Astrocyte (in vitro differentiated cells and primary cell): ENCODE data around the gene INSIG2. TPM values are rescaled to one million over a fixed set of nuclear protein-coding genes. Genes with fewer than 3 reads are reported as not detected.

ENCODE experiments used
- DNase-seq: peaks from one replicate; pipeline ENCODE4 v3.0.0-alpha.2; 2010; ENCODE audit warnings: low read depth
- FAIRE-seq: peaks from 2 replicates; lab custom pipeline; 2011; peaks lifted over from hg19 to GRCh38; lab: Jason Lieb, UNC
- H2AFZ ChIP-seq: 2 replicates; pipeline ENCODE4 v1.6.0; 2012; ENCODE audit warnings: low read depth, low read length, inconsistent platforms
- H3K27ac ChIP-seq: 2 replicates; pipeline ENCODE4 v1.5.1; 2011; ENCODE audit warnings: low read depth, low read length, inconsistent platforms
- H3K27me3 ChIP-seq: 2 replicates; pipeline ENCODE4 v1.6.0; 2011; ENCODE audit warnings: low read length, inconsistent platforms; ENCODE audit not compliant: insufficient read depth
- H3K36me3 ChIP-seq: 2 replicates; pipeline ENCODE4 v1.5.1; 2011; ENCODE audit warnings: low read length, inconsistent platforms; ENCODE audit not compliant: insufficient read depth
- H3K4me1 ChIP-seq: 2 replicates; pipeline ENCODE4 v1.5.1; 2011; ENCODE audit warnings: low read length, inconsistent platforms; ENCODE audit not compliant: insufficient read depth
- H3K4me2 ChIP-seq: 2 replicates; pipeline ENCODE4 v1.6.0; 2012; ENCODE audit warnings: low read length, inconsistent platforms
- H3K4me3 ChIP-seq: 2 replicates; pipeline ENCODE4 v1.5.1; 2011; ENCODE audit warnings: low read depth, mild to moderate bottlenecking, low read length, inconsistent platforms; ENCODE audit not compliant: insufficient read depth
- H3K79me2 ChIP-seq: 2 replicates; pipeline ENCODE4 v1.6.0; 2012; ENCODE audit warnings: mild to moderate bottlenecking, low read length, inconsistent platforms; ENCODE audit not compliant: insufficient read depth
- H3K9ac ChIP-seq: 2 replicates; pipeline ENCODE4 v1.6.0; 2012; ENCODE audit warnings: mild to moderate bottlenecking, low read length, inconsistent platforms
- H3K9me3 ChIP-seq: 2 replicates; pipeline ENCODE4 v1.5.1; 2012; ENCODE audit warnings: low read depth, mild to moderate bottlenecking, low read length, inconsistent platforms; ENCODE audit not compliant: insufficient read depth
- H4K20me1 ChIP-seq: 2 replicates; pipeline ENCODE4 v1.6.0; 2012; ENCODE audit warnings: low read length, inconsistent platforms; ENCODE audit not compliant: insufficient read depth
- H3K27ac Mint-ChIP-seq: one replicate; pipeline ENCODE4 v1.8.0; 2021; ENCODE audit warnings: mild to moderate bottlenecking, mixed read lengths; ENCODE audit not compliant: unreplicated experiment
- H3K27me3 Mint-ChIP-seq: one replicate; pipeline ENCODE4 v1.8.0; 2021; ENCODE audit warnings: low read depth, mixed read lengths; ENCODE audit not compliant: unreplicated experiment
- H3K36me3 Mint-ChIP-seq: one replicate; pipeline ENCODE4 v1.8.0; 2021; ENCODE audit warnings: low read depth, mixed read lengths; ENCODE audit not compliant: unreplicated experiment
- H3K4me1 Mint-ChIP-seq: one replicate; pipeline ENCODE4 v1.8.0; 2021; ENCODE audit warnings: low read depth, mixed read lengths; ENCODE audit not compliant: unreplicated experiment
- H3K4me3 Mint-ChIP-seq: one replicate; pipeline ENCODE4 v1.8.0; 2021; ENCODE audit warnings: mild to moderate bottlenecking, moderate library complexity, mixed read lengths; ENCODE audit not compliant: unreplicated experiment
- H3K9me3 Mint-ChIP-seq: one replicate; pipeline ENCODE4 v1.8.0; 2021; ENCODE audit warnings: mild to moderate bottlenecking, mixed read lengths; ENCODE audit not compliant: unreplicated experiment
- CTCF ChIP-seq: IDR thresholded peaks from 2 replicates; pipeline ENCODE4 v1.5.1; 2011; ENCODE audit warnings: low read depth, mild to moderate bottlenecking, inconsistent platforms, low read length, moderate library complexity; ENCODE audit not compliant: insufficient read depth
- EZH2 ChIP-seq: IDR thresholded peaks from 2 replicates; pipeline ENCODE4 v1.6.1; 2012; ENCODE audit warnings: mild to moderate bottlenecking, low read length, inconsistent platforms; ENCODE audit not compliant: insufficient read depth
- total RNA-seq: library from RNA; stranded (reverse); gene quantifications from 2 replicates; pipeline ENCODE4 v1.2.1, GENCODE V29; 2021

Gene INSIG2
- total RNA-seq, 1 donor from 2014 or later: 32.2 TPM

- H3K4me3 ChIP-seq: no peak overlapping the region
- Mint-ChIP-seq H3K9me3 (no peaks in the 10 kb centered on the region), H3K27ac (no peak overlapping the region), H3K27me3 (no peaks in the 10 kb centered on the region), H3K36me3 (peaks cover 11% of the 10 kb centered on the region), H3K4me1 (peaks cover 25% of the 10 kb centered on the region), H3K4me3 (no peak overlapping the region)
- H3K9ac ChIP-seq: no peak overlapping the region
- no peak overlapping the region for H3K27ac ChIP-seq
- H3K79me2 ChIP-seq: no peaks in the 10 kb centered on the region
- FAIRE-seq (no peak), DNase-seq (no peak)
- no peak overlapping the region for H3K4me2 ChIP-seq
- H3K4me1 ChIP-seq: peaks cover 10% of the 10 kb centered on the region
- no peak overlapping the region for H2AFZ ChIP-seq
- no peaks in the 10 kb centered on the region for H3K36me3 ChIP-seq
- no peak for TF ChIP-seq CTCF
- no peak for TF ChIP-seq EZH2
- H3K27me3 ChIP-seq: no peaks in the 10 kb centered on the region
- H3K9me3 ChIP-seq: no peaks in the 10 kb centered on the region
- no peaks in the 10 kb centered on the region for H4K20me1 ChIP-seq
Observed at GRCh38 chr2:118115761-118116160, 27.5 kb downstream of the INSIG2 start.

GRCh38 chr2:118118479-118118878 is 30.2 kb downstream of the INSIG2 start:
- FAIRE-seq: no peak
- no peak overlapping the region for H3K27ac Mint-ChIP-seq

More at GRCh38 chr2:118118479-118118878, 30.2 kb downstream of the INSIG2 start:
- TF ChIP-seq EZH2 (no peak), CTCF (no peak)
- Histone ChIP-seq H3K36me3 (no peaks in the 10 kb centered on the region), H3K4me2 (no peak overlapping the region), H3K4me3 (no peak overlapping the region), H3K27ac (no peak overlapping the region), H2AFZ (no peak overlapping the region), H3K79me2 (no peaks in the 10 kb centered on the region), H3K4me1 (peaks cover 4% of the 10 kb centered on the region), H3K27me3 (no peaks in the 10 kb centered on the region), H3K9me3 (no peaks in the 10 kb centered on the region), H3K9ac (no peak overlapping the region), H4K20me1 (no peaks in the 10 kb centered on the region)
- Mint-ChIP-seq H3K4me1 (peaks cover 29% of the 10 kb centered on the region), H3K27me3 (no peaks in the 10 kb centered on the region), H3K4me3 (no peak overlapping the region), H3K36me3 (peaks cover 11% of the 10 kb centered on the region), H3K9me3 (no peaks in the 10 kb centered on the region)
- no peak for DNase-seq
